Lung (tissue), 13 donors: ENCODE data around the gene PTPRN2. TPM values are rescaled to one million over a fixed set of nuclear protein-coding genes. Genes with fewer than 3 reads are reported as not detected.
A peak's percentile ranks its signal among the peaks of the same experiment; 100 is the strongest.
"Not testable (repeated sequence)": the region's sequence is repeated elsewhere in the genome, so short reads cannot be mapped to it uniquely, and the experiment has no call there.

ENCODE experiments used
- ATAC-seq: fragments of 200-7000 bp; cut with Tn5 transposase; one replicate; pipeline ENCODE4 v1.9.1; 2020; ENCODE audit warnings: moderate number of reproducible peaks; ENCODE audit not compliant: insufficient read depth, low FRiP score
- DNase-seq, 3 donors: peaks; one replicate each; pipeline ENCODE4 v3.0.0-alpha.2; 2013 to 2017
- H3K27ac ChIP-seq, 2 donors: one replicate each; pipeline ENCODE4 v1.5.1; 2013; ENCODE audit warnings: mild to moderate bottlenecking in 2 of 2, moderate library complexity in 2 of 2, control low read depth in 1 of 2, inconsistent platforms in 1 of 2, low read depth in 1 of 2, low read length in 1 of 2
- H3K27me3 ChIP-seq, 3 donors: one replicate each; pipeline ENCODE4 v1.5.1; 2013; ENCODE audit warnings: low read length in 2 of 3; ENCODE audit not compliant: control insufficient read depth in 3 of 3, insufficient read depth in 3 of 3
- H3K36me3 ChIP-seq, 4 donors: one replicate each; pipeline ENCODE4 v1.5.1; 2013; ENCODE audit warnings: low read length in 4 of 4, mild to moderate bottlenecking in 1 of 4, moderate library complexity in 1 of 4; ENCODE audit not compliant: control insufficient read depth in 4 of 4, insufficient read depth in 4 of 4
- H3K4me1 ChIP-seq, 5 donors: one replicate each; pipeline ENCODE4 v1.5.1; 2013; ENCODE audit warnings: low read length in 5 of 5, mild to moderate bottlenecking in 2 of 5, moderate library complexity in 1 of 5; ENCODE audit not compliant: control insufficient read depth in 5 of 5, insufficient read depth in 5 of 5
- H3K4me3 ChIP-seq: one replicate; pipeline ENCODE4 v1.5.1; 2013; ENCODE audit warnings: mild to moderate bottlenecking, control low read depth, moderate library complexity
- H3K9ac ChIP-seq, 2 donors: one replicate each; pipeline ENCODE4 v1.5.1; 2013; ENCODE audit warnings: low read length in 2 of 2, control low read depth in 1 of 2; ENCODE audit not compliant: insufficient read depth in 1 of 2
- H3K9me3 ChIP-seq, 4 donors: one replicate each; pipeline ENCODE4 v1.5.1; 2013; ENCODE audit warnings: low read length in 3 of 4, mild to moderate bottlenecking in 1 of 4, moderate library complexity in 1 of 4; ENCODE audit not compliant: control insufficient read depth in 4 of 4, insufficient read depth in 3 of 4
- CTCF ChIP-seq: IDR thresholded peaks from 2 replicates; pipeline ENCODE4 v1.5.1; 2012; ENCODE audit warnings: mild to moderate bottlenecking; ENCODE audit errors: control extremely low read depth, extremely low read depth
- WGBS, 2 donors: extraction: QIAGEN DNeasy Blood & Tissue Kit; methylation state at CpG; one replicate each; pipeline ENCODE4 v1.1.7; 2013; 5-methylcytosine and 5-hydroxymethylcytosine counted together
- polyA plus RNA-seq, 2 donors: library from polyadenylated mRNA; stranded (reverse); fragments of 200-250 nt; gene quantifications; one replicate each; pipeline ENCODE4 v1.2.1, GENCODE V29; 2013
- small RNA-seq: library from RNA; depleted of rRNA; stranded (forward); fragments of <200 nt; gene quantifications from one replicate; pipeline ENCODE3, GENCODE V24; 2014; ENCODE audit warnings: low replicate concordance
- total RNA-seq, 2 donors: library from RNA; depleted of rRNA in 1 of 2; stranded (reverse); fragments of >200 nt in 1 of 2; gene quantifications; one replicate each; pipeline ENCODE4 v1.2.1, GENCODE V29; 2014 to 2021
- donor health status: control.
- donor health status: control.
- donor health status: Bipolar disorder and iron deficiency.
- donor health status: healthy.
- donor health status: DM: yes; HTN: yes; CAD: no.

PTPRN2 gene
- total and polyA plus RNA-seq, 4 donors = 2.1 to 7.4 (median 4.4) TPM

GRCh38 chr7:157490465-157490912 lies 1097.1 kb downstream of the PTPRN2 start:
- WGBS, 2 donors = 28 to 56% methylated on average over 8 of the region's 8 CpGs
- no peak overlapping the region for H3K27ac ChIP-seq

DNA sequence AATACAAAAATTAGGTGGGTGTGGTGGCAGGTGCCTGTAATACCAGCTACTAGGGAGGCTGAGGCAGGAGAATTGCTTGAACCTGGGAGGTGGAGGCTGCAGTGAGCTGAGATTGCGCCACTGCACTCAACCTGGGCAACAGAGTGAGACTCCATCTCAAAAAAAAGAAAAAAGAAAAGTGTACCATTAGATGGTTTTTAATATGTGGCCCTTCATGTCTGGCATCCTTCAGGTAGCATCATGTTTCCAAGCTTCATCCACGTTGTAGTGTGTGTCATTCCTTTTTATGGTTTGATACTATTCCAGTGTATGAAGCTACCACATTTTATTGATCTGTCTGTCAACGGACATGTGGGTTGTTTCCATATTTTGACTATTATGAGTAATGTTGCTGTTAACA lies 1097.8 kb downstream of the PTPRN2 start:
- not testable (repeated sequence) for DNase-seq

More at GRCh38 chr7:157490465-157490912, 1097.1 kb downstream of the PTPRN2 start:
- DNase-seq = peak in 2 of 3 donors; percentile 9 to 11
- Histone ChIP-seq H3K4me3 (no peak overlapping the region), H3K4me1 (no peaks in the 10 kb centered on the region), H3K27me3 (peaks cover 0 to 4% (median 0%) of the 10 kb centered on the region in 3 donors), H3K9ac (no peak overlapping the region), H3K9me3 (peaks cover 0 to 5% (median 2%) of the 10 kb centered on the region in 4 donors), H3K36me3 (no peaks in the 10 kb centered on the region)
- TF ChIP-seq CTCF = no peak
- ATAC-seq = no peak

More for the DNA sequence above, 1097.8 kb downstream of the PTPRN2 start:
- H3K9ac ChIP-seq, ATAC-seq, H3K4me3 ChIP-seq, H3K4me1 ChIP-seq, H3K27ac ChIP-seq, H3K9me3 ChIP-seq, H3K27me3 ChIP-seq, H3K36me3 ChIP-seq: not testable (repeated sequence)
- WGBS, 2 donors = 89 to 92% methylated on average over 3 of the region's 3 CpGs

Small RNAs within 50 kb of the gene (small RNA-seq; reads per million reads assigned to genes)
- gene MIR153-2 (not detected), gene MIR5707 (not detected), gene MIR595 (not detected), gene THAP5P1 (not detected)

Other genes with a start within 250 kb of the PTPRN2 start
- gene NCAPG2, start 117.0 kb upstream of the PTPRN2 start, total RNA-seq = 10 to 100 TPM in 1 of 2 donors, 1 to 10 TPM in 1; 9.3 to 13.5 TPM
- 1 to 10 TPM; 2.1 to 4.4 TPM for gene NCAPG2, start 117.0 kb upstream of the PTPRN2 start, polyA plus RNA-seq
- gene ESYT2, start 241.7 kb upstream of the PTPRN2 start, total RNA-seq = 10 to 100 TPM; 79.7 to 83.0 TPM
- gene ESYT2, start 241.7 kb upstream of the PTPRN2 start, polyA plus RNA-seq = 10 to 100 TPM; 16.4 to 36.2 TPM